Spleen (tissue), 11 donors: Measurements from ENCODE around the gene MCF2L. TPM values are rescaled to one million over a fixed set of nuclear protein-coding genes. Genes with fewer than 3 reads are reported as not detected.

ENCODE experiments used
- DNase-seq: peaks from one replicate; pipeline ENCODE4 v3.0.0-alpha.2; 2020
- H3K27ac ChIP-seq, 8 donors: fragments of 200-600 bp; sonication (generic) in 7 of 8; 1 replicate in 4 of 8; 2 replicates in 4 of 8; pipeline versions ENCODE4 v1.5.0 to v1.8.0; 2016 to 2021; ENCODE audit warnings: inconsistent platforms in 4 of 8, mild to moderate bottlenecking in 4 of 8, moderate library complexity in 1 of 8
- H3K27me3 ChIP-seq, 7 donors: fragments of 200-600 bp; sonication (generic) in 6 of 7; replicated peaks in 1 of 7; 1 replicate in 4 of 7; 2 replicates in 3 of 7; pipeline versions ENCODE4 v1.5.0 to v1.8.0; 2016 to 2021; ENCODE audit warnings: inconsistent platforms in 3 of 7, mild to moderate bottlenecking in 1 of 7
- H3K36me3 ChIP-seq, 6 donors: fragments of 200-600 bp; sonication (generic) in 5 of 6; 1 replicate in 4 of 6; 2 replicates in 2 of 6; pipeline versions ENCODE4 v1.5.0 to v1.8.0; 2016 to 2021; ENCODE audit warnings: inconsistent platforms in 2 of 6
- H3K4me1 ChIP-seq, 6 donors: fragments of 200-600 bp; sonication (generic) in 5 of 6; 1 replicate in 3 of 6; 2 replicates in 3 of 6; pipeline versions ENCODE4 v1.5.0 to v1.8.0; 2016 to 2021; ENCODE audit warnings: inconsistent platforms in 3 of 6
- H3K4me3 ChIP-seq, 8 donors: fragments of 200-600 bp; sonication (generic) in 7 of 8; 1 replicate in 4 of 8; 2 replicates in 4 of 8; pipeline versions ENCODE4 v1.5.0 to v1.8.0; 2016 to 2021; ENCODE audit warnings: inconsistent platforms in 4 of 8, mild to moderate bottlenecking in 4 of 8, moderate library complexity in 2 of 8
- H3K9me3 ChIP-seq, 8 donors: fragments of 200-600 bp; sonication (generic) in 7 of 8; 1 replicate in 4 of 8; 2 replicates in 4 of 8; pipeline versions ENCODE4 v1.5.0 to v1.8.0; 2016 to 2021; ENCODE audit warnings: inconsistent platforms in 4 of 8
- CTCF ChIP-seq, 11 experiments: fragments of 200-600 bp in 7 of 11; fragments of 450-650 bp in 4 of 11; sonication (generic) in 4 of 11; IDR thresholded peaks in 8 of 11; conservative IDR thresholded peaks in 3 of 11; 1 replicate in 7 of 11; 2 replicates in 4 of 11; pipeline versions ENCODE4 v1.4.0 to v1.8.0; 2016 to 2021; ENCODE audit warnings: antibody characterized with exemption in 11 of 11, inconsistent platforms in 4 of 11, mild to moderate bottlenecking in 1 of 11
- POLR2A ChIP-seq, 3 donors: fragments of 450-650 bp; IDR thresholded peaks; one replicate each; pipeline ENCODE4 v1.5.1; 2017; ENCODE audit warnings: antibody characterized with exemption in 3 of 3, mild to moderate bottlenecking in 1 of 3
- POLR2AphosphoS5 ChIP-seq, 3 donors: sonication (generic); formaldehyde crosslinking; IDR thresholded peaks; one replicate each; pipeline ENCODE4 v1.5.1; 2017; ENCODE audit warnings: antibody characterized with exemption in 3 of 3
- WGBS, 5 donors: extraction: QIAGEN DNeasy Blood & Tissue Kit in 3 of 5; methylation state at CpG; one replicate each; pipeline versions ENCODE4 v1.1.5 to v1.1.7; 2013 to 2018; 5-methylcytosine and 5-hydroxymethylcytosine counted together
- intact Hi-C: fragments of 100-400 bp; cut with DNase I; formaldehyde crosslinking; loops from one replicate; pipeline ENCODE4 v1.15.0; 2023; ENCODE audit warnings: low total_unique reads
- polyA plus RNA-seq, 3 donors: library from polyadenylated mRNA; stranded (reverse); fragments of 200-250 nt; gene quantifications; one replicate each; pipeline ENCODE4 v1.2.1, GENCODE V29; 2013
- total RNA-seq, 7 donors: library from RNA; depleted of rRNA in 3 of 7; stranded (reverse); fragments of >200 nt in 3 of 7; fragmentation: NEBNext Ultra II Directional in 4 of 7; extraction: Animal tissue kit (Norgen Biotek cat#: 25700) in 4 of 7; gene quantifications; one replicate each; pipeline versions ENCODE4 v1.1.0 to v1.2.1, GENCODE V29; 2016 to 2021
- donor health status: healthy with polysubstance abuse.
- donor health status: DM: no; HTN: no; CAD: no; lungs with moderate emphysema.
- donor health status: DM: no; HTN: no; CAD: no.
- donor health status: Bipolar disorder and iron deficiency.
- donor health status: healthy.
- donor health status: DM: no; HTN: no; CAD: no.
- donor health status: DM: yes; HTN: yes; CAD: no.

MCF2L gene
- total and polyA plus RNA-seq, 10 donors, result 4.3 to 21.4 (median 13.0) TPM

DNA sequence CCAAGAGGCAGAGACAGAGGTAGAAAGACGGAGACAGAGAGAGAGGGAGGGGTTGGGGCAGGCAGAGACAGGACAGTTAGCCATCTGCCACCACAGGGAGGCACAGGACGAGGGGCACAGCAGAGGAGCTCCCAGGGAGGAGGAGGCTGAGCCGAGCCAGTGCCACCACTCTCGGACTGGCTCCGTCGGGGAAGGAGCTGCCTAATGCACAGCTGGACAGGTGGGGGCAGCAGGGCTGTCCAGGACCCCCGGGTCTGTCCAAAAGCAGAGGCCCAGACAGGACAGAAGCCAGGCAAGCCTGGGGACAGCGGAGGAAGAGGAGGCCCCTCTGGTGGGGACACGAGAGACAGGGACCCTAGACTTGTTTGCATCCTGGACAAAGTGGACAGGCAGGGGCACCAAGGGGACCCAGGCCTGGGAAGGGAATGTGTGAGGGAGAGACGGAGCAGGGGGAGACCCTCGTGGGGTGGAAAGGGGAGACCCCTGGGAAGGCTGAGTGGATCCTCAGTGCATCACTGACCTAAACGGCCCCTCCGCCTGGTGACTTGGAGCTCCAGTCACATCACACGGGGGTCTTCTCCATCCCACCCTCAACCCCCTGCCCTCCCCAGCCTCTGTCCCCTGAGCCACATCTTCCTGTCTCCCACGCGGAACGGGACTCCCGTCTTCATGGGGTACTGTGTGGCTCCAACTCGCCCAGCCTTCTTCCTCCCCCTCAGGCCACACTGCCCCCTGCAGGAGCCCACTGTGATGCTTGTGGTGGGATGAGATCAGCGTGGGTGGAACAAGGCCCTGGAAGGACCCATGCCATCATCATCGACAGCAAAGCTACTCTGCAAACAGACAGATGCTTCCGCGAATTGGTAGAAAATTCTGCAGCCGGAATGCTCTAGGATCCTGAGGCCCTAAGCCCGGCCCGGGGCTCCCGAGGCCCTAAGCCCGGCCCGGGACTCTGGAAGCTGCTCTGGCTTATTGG, 154.5 kb downstream of the MCF2L start:
- 74 to 84% (median 81%) methylated on average over 29 of the region's 29 CpGs for WGBS, 5 donors
- Histone ChIP-seq H3K4me1 (no peaks in the 10 kb centered on the region), H3K4me3 (peak overlapping the region in 1 of 8 donors; percentile 11), H3K9me3 (no peaks in the 10 kb centered on the region), H3K36me3 (no peaks in the 10 kb centered on the region), H3K27me3 (peaks cover 0 to 41% (median 0%) of the 10 kb centered on the region in 7 donors), H3K27ac (no peak overlapping the region)
- intact Hi-C loops, result no loop called here
- TF ChIP-seq CTCF (IDR thresholded peaks at IDR 0.05 in 8 of 11, conservative IDR thresholded peaks at IDR 0.05 in 3 of 11) (no peak), POLR2A (IDR thresholded peaks at IDR 0.05) (no peak), POLR2AphosphoS5 (IDR thresholded peaks at IDR 0.05) (no peak)
- peak; percentile 73 for DNase-seq

- H3K27ac ChIP-seq, result no peak overlapping the region
- H3K27me3 ChIP-seq, result peaks cover 0 to 45% (median 0%) of the 10 kb centered on the region in 7 donors
Measured at GRCh38 chr13:113124211-113124970, 155.4 kb downstream of the MCF2L start.

GRCh38 chr13:113125506-113126264, 156.7 kb downstream of the MCF2L start:
- Histone ChIP-seq H3K9me3 (no peaks in the 10 kb centered on the region), H3K27me3 (peaks cover 0 to 58% (median 0%) of the 10 kb centered on the region in 7 donors), H3K36me3 (no peaks in the 10 kb centered on the region), H3K27ac (no peak overlapping the region), H3K4me3 (no peak overlapping the region), H3K4me1 (peaks cover 0 to 10% (median 4%) of the 10 kb centered on the region in 6 donors)
- intact Hi-C loops, result no loop called here
- TF ChIP-seq POLR2A (IDR thresholded peaks at IDR 0.05) (no peak), CTCF (IDR thresholded peaks at IDR 0.05 in 8 of 11, conservative IDR thresholded peaks at IDR 0.05 in 3 of 11) (no peak), POLR2AphosphoS5 (IDR thresholded peaks at IDR 0.05) (no peak)
- peak; percentile 40 for DNase-seq
- 87 to 90% (median 89%) methylated on average over 19 of the region's 19 CpGs for WGBS, 5 donors

More at GRCh38 chr13:113124211-113124970, 155.4 kb downstream of the MCF2L start:
- no peaks in the 10 kb centered on the region for H3K36me3 ChIP-seq
- H3K4me3 ChIP-seq, result no peak overlapping the region
- intact Hi-C loops, result no loop called here
- no peaks in the 10 kb centered on the region for H3K9me3 ChIP-seq
- peak; percentile 49 for DNase-seq
- TF ChIP-seq POLR2AphosphoS5 (IDR thresholded peaks at IDR 0.05) (no peak), CTCF (IDR thresholded peaks at IDR 0.05 in 8 of 11, conservative IDR thresholded peaks at IDR 0.05 in 3 of 11) (no peak), POLR2A (IDR thresholded peaks at IDR 0.05) (no peak)
- peaks cover 0 to under 1% (median 0%) of the 10 kb centered on the region in 6 donors for H3K4me1 ChIP-seq
- 91 to 96% (median 93%) methylated on average over 19 of the region's 19 CpGs for WGBS, 5 donors
